GM19463 (cell line): Measurements from ENCODE around the gene CNTNAP5.

ENCODE experiments used
- ATAC-seq: cut with Tn5 transposase; IDR thresholded peaks from one replicate; pipeline ENCODE4 v1.9.1; 2021; ENCODE audit warnings: mild to moderate bottlenecking, moderate library complexity; ENCODE audit not compliant: unreplicated experiment

The CNTNAP5 gene

DNA sequence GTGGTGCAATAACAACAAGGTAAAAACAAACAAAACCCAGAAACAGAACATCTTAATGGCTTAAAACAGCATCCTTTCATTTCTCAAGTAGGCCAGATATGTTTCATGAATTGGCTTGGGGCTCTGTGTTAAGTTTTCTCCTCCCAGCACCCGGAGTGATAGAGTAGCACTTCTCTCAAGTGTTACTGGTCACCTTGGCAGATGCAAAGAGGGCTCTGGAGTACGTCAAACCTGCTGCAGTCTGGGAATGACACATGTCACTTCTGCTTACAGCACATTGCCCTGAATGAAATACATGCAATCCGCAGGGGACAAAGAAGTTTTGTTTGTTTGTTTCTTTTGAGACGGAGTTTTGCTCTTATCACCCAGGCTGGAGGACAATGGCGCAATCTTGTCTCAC, 639.3 kb downstream of the CNTNAP5 start:
- no peak for ATAC-seq

DNA sequence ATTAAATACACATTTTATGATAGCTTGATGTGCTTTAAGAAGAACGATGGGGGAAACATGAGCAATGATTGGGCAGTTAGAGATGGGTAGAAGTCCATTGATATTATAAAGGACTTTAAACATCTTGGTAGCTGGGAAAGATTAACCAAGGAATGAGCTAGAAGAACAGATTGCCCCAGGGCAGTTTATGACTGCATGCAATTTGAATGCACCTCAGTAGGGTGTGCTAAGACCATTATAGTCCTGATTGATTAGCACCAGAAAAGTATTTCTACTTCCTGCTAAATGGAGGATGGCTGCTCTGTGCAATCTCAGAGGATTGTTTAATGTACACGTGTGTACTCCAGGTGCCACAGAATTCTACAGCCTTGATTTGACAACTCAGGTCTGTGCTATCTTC, 641.9 kb downstream of the CNTNAP5 start:
- no peak for ATAC-seq

DNA sequence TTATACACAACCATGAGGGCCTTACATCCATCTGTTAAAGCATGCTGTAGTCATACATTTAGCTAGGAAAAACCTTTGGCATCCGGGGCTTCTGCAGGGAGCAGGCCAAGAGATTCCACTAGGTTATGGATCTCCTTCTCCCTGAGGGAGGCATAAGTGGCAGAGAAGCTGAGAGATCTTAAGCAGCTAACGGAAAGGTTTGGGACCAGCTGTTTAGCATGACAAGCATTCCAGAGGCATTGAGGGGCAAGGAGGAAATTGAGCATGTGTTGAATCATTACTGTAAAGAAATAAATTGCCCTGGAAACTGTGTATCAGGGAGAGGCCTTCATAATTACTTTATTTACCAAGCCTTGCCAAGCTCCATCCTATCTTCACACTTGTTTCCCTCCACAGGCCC, 643.1 kb downstream of the CNTNAP5 start:
- ATAC-seq: no peak

DNA sequence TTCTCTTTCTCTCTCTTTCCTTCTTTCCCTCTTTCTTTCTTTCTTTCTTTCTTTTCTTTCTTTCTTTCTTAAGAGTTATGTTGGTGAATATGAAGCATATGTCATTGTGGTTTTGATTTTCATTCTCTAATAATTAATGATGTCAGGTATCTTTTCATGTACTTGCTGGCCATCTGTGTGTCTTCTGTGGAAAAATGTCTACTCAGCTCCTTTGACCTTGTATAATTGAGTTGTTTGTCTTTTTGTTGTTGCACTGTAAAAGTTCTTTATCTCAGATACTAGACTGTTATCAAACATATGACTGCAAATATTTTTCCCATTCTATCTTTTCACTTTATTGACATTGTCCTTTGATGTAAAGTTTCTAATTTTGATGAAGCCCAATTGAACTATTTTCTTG, 645.1 kb downstream of the CNTNAP5 start:
- ATAC-seq: no peak

DNA sequence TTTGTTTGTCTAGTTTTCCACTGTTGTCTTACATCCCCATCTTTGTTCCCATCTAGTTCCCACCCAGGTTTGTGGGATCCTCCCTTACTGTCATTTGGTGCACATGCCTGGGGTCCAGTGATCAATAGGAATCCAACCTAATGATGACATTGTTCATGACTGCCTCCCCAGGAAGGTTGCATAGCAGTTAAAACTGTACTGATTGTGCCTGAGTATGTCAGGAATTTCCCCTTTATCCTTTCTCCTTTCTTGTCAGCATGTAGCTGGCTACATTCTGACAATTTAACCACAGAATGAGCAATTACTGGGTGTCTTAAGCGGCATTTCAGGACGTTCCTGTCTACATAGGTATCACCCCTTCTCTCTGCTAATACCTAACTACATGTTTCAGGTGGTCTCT, 653.0 kb downstream of the CNTNAP5 start:
- no peak for ATAC-seq

DNA sequence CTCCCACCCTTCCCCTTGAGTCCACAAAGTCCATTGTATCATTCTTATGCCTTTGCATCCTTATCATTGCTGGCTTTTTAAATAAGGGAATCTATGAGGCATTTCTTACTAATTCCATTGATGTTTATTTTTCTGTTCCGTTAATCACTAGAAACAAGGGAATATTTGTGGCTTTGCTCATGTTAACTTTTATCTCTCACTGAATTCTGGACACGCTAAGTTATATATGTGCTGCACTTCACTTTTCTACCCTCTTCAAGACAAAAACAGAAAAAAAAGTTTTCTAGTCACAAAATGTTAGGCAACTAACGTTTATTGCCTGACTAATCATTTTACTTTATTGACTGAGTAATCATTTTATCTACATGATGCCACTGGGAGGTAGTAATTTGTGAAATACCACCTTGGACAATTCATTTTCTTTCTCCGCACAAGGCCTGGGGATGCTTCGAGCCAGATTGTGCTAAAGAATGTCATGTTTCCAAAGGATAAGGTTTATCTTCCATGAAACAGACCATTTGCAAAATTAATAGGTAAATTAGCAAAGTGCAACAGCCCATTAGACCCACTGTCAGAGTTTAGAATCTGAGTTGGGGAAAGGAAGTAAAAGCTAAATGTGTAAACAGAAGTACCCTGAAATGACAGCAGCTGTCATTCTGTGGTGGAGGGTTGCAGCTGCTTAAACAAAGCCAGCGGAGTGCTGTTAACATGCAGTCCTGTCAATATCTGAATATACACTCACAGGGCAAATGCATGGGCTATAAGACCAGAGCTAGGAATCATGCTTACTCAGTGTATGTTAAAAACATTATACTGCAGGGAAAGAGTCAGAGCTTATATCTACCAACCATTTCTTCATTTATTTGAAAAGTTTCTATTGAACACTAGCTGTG, 658.7 kb downstream of the CNTNAP5 start:
- ATAC-seq: no peak

DNA sequence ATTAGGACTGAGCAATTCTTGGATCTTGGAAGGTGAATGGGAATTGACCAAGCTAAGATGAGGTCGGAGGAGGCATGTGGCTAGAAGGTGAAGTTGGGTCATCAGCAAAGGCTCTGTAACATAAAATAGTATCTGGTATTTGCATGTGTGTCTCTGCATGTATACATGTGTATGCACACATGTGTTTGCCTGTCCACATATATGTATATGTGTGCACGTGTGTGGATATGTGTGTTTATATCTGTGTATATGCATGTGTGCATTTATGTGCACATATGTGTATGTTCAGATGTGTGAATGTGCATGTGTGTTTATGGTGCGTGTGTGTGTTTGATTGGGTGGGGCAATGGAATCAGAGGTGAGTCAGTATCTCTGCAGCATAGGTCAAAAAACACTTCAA, 664.3 kb downstream of the CNTNAP5 start:
- ATAC-seq: no peak

DNA sequence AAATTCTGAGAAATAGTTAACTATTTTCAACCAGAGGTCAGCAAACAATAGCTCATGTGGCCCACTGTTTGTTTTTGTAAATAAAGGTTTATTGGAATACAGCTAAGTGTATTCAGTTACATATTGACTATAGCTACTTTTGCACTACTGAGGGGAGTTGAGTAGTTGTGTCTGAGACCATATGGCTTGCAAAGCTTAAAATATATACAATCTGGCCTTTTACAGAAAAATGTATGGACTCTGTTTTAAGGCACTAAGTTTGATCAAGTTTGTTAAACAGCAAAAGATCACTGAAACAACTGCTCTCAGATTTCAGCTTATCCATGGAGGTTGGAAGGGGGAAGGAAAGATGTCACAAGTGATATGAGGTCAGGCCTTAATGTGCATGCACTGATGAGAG, 667.1 kb downstream of the CNTNAP5 start:
- no peak for ATAC-seq

DNA sequence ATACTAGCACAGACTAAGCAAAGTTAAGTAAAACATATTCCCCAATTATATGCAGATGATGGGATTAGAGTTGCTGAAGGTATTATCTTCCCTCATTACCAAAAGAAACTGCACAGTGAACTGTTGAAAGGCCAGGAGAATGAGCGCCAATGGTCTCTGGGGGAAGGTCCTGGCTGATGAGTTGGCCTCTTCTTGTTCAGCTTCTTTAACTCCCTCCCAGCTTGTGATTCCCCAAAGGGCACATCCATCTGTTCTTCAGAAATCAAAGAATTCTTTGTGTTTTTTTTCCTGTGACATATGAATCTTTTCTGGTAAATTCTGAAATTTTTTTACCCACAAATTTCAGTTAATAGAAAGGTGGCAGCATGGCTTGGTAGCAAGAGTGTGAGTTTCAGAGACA, 667.6 kb downstream of the CNTNAP5 start:
- no peak for ATAC-seq

DNA sequence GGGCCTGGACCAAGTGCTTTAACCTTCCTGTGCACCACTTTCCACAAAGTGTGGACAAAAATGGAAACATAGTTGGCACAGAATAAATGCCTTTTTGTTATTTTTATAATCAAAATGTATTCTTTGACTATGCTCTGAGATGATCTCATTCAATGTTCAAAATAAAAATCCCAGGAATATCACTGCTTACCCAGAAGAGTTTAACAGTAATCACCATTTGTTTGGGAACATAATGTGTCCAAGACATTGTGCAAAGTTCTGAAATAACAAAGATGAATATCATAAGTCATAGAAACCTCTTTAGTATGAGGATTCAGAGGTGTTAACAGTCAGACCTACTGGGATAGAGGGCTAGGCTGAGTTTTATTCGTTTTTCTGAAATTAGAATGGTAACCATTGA, 668.1 kb downstream of the CNTNAP5 start:
- ATAC-seq: no peak

DNA sequence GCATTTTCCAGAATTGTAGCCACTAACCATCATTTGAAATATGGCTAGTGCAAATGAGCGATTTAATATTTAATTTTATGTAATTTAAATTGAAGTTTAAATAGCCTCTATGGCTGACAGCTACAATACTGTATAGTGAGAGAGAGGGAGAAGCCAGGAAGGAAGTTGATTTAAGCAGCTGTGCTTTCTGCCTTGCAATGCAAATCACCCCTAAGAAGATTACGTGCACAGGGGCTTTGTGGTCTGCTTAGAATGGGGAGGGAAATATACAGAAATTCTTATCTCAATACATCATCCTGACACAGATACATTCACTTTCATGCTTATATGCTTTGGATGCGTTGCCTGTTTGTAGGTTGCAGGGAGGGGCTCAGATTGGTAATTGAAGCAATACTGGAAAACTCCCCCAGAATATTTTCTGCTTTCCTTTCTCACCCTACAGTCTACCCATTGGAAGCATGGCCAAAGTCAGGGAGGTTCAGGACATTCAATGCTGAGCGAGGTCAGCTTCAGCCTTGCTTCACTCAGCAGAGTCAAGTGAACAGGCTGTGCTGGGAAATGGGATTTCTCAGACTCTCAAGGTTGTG, 674.0 kb downstream of the CNTNAP5 start:
- no peak for ATAC-seq

DNA sequence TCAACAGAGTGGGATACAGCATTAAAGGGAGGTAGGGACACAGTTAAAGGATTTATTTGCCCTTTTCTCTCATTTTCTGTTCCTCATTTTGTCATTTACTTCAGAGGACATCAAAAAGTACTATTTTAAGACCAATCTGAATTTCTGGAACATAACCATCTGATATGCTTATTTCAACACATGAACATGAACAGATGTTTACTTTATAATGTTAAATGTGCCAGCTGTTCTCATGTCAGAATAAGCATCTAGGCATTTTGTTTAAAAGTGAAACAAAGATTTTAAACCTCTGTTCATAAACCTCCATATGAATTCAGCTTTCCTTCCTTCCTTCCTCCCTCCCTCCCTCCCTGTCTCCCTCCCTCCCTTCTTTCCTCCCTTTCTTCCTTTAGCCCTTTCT, 677.7 kb downstream of the CNTNAP5 start:
- ATAC-seq: no peak

DNA sequence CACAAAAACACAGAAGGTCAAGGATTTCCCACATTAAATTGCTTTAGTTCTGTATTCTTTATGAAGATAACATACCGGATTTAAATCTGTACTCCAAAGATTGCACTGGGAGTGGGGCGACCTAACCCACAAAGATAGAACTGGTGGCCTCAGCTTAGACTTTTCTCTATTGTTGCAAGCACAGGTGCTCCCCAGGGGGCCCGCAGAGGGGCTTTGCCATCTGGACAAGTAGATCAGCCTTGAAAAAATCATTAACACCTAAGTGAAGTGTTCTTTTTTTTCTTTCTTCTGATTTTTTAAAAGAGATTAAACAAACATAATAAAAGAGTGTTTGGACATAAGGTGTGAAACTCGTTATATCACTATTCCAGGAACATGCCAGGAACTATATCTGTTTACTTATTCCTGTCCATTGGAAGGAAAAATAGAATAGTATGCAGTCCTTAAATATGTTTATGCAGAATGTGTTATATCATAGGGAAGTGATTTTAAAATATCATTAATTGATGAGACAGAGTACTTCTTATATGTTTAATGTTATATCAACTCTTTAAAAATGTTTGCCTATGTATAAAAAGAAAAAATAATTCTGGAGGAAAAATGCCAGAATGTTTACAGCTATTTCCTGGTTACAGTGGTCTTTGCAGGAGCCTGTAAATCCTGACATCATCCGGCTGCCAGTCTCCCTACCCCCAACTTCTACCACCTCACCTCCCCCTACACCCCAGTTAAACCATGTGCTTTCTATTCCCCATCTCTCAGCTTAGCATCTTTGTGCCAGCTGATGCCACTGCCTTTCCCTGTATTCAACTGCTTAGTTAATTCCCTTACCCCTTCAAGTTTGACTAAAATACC, 679.2 kb downstream of the CNTNAP5 start:
- no peak for ATAC-seq

DNA sequence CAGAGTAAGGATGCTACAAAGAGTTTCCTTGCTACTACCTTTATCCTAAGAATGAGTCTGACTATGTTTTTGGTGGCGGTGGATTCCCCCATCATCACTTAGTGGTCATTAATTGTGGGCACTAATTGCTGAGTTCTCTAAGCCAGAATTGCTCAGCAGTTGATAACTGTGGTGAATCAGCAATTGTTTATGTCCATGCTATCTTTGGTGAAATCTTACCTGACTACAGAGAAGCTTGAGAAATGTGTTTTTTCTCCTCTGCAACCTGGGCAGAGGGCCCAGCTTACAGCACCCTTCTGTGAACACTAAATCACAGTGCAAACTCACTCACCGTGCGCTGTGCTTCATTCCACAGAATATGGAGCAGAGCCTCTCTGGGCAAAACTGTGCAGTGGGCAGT, 683.6 kb downstream of the CNTNAP5 start:
- no peak for ATAC-seq

DNA sequence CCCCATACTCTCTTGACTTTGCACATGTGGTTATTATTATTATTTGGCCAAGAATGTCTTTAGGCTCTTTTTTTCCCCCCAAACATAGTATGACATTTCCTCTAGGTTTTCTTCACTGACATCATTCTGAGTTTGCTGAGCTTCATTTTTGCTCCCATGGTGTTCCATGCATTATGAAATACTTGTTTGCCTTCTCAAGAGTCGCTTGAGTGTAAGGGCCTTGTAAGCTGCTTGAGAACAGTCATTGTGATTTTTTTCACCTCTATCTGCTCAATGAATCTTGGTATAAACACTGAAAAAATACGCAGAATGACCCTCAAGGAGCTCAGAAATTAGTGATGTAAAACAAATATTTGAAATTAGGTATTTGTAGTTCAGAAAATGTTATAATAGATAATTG, 688.9 kb downstream of the CNTNAP5 start:
- no peak for ATAC-seq

DNA sequence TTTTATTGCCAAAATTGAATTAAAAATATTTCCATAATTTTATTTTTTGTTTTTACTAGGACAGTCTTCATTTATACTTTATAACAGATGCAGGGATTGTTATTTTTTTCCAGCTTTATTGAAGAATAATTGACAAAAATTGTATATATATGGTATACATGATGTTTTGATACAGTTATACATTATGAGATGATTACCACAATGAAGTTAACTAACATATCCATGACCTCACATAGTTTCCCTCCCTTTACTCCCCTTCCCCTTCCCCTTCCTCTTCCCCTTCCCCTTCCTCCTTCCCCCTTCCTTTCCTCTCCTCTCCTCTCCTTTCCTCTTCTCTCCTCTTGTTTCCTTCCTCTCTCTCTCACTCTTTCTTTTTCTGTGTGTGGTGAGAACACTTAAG, 700.1 kb downstream of the CNTNAP5 start:
- ATAC-seq: no peak

DNA sequence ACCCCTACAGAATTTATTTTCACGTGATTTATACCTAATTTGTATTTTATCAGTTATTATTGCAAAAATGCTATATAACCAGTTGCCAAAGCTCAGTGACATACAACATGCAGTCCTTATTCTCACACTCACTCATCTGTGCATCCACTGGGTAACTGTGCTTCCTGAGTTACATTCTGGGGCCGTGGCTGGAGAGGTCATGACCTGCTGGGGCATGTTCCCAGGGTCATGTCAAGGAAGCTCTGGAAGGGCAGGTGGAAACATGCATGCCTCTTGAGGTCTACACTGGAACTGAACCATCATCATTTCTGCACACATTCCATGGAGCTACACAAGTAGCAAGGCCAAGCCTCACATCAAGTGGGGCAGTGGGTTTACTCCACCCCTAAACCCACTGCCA, 715.5 kb downstream of the CNTNAP5 start:
- ATAC-seq: no peak

DNA sequence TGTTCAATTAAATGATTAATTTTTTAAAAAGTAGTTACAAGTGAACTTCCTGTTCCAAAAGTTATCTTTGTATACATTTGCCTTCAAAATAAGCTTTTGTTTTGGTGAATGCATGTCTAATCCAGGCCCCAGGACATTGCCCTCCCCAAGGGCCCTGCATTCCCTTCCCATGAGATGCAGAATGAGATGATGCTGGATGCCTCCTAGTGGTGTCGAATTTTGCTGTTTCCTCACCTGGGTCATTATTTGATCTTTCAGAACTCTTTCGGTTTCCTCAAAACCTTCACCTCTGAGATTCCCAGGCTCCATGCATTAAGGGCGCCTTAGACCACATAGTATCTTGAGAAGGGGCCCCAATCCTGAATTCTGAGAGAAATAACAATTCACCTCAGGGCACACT, 728.8 kb downstream of the CNTNAP5 start:
- no peak for ATAC-seq

DNA sequence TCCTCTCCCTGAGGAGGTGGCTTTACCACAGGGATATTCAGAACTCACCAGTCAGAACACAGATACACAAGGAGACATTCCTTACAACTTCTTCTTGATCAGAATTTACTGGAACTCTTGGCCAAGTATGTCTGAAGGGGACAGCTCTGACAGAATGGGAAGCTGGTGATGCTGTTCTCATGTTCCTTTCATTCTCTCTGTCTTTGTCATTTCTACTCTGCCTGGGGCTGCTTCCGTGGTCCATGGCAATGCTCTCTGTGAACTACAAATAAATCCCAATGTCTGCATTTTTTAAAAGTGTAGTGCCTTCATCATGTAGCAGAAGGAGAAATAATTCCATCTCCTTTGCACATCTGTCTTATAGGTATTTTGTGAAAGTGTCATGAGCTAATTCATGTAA, 730.3 kb downstream of the CNTNAP5 start:
- no peak for ATAC-seq

DNA sequence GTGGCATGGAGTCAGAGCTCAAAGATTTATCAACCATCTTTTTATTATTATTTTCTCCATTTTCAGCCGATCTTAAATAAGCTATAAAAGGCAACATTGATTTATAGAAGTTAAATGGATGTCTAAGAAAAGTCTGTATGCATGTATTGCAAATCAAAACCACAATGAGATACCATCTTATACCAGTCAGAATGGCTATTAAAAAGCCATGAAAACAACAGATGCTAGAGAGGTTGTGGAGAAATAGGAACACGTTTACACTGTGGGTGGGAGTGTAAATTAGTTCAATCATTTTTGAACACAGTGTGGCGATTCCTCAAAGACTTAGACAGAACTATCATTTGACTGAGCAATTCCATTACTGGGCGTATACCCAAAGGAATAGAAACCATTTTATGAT, 731.0 kb downstream of the CNTNAP5 start:
- no peak for ATAC-seq

DNA sequence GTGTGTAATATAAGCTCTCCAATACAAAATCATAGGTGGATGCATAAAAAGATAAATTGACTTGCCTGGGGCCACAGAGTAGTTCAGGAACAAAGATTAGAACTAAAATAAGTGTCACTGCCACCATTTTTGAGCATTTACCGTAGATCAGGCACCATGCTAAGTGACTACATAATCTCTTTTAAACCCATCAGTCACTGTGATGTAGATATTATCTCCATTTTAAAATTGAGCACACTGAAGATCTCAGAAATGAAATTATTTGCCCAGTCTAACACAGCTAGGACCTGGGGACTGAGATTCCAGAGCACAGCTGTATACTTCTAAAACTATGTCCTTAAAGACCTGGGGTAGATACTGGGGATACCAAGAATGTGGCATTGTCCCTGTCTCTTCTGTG, 737.3 kb downstream of the CNTNAP5 start:
- ATAC-seq: no peak

DNA sequence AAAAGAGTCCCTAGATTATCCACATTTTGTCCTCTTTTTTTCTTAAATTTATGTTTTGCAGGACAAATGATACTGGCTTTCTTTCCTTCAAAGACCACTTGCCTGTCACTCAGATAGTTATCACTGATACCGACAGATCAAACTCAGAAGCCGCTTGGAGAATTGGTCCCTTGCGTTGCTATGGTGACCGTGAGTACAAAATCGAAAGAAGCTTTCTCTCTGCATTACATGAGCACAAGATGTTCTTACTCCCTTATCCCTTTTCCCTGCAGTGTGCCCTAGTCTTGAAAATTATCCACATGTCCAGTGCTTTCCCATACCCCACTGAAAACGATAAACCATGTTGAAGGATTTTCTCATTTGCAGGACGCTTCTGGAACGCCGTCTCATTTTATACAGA, 738.5 kb downstream of the CNTNAP5 start:
- no peak for ATAC-seq
